Measurements from ENCODE around the gene MINAR2. TPM values are rescaled to one million over a fixed set of nuclear protein-coding genes. Genes with fewer than 3 reads are reported as not detected.
A peak's percentile ranks its signal among the peaks of the same experiment; 100 is the strongest.

MINAR2 gene
- total RNA-seq, 1 donor from 2014 or later, result not detected

GRCh38 chr5:129771058-129771838 is 23.4 kb downstream of the MINAR2 start:
- peak; percentile 33 for DNase-seq (ENCODE audit: extremely low read depth, low read depth, low spot score)

GRCh38 chr5:129773376-129773775 is 25.5 kb downstream of the MINAR2 start:
- no peak for DNase-seq (ENCODE audit: extremely low read depth, low read depth, low spot score)

- DNase-seq (ENCODE audit: extremely low read depth, low read depth, low spot score), result no peak
Observed at GRCh38 chr5:129781594-129781993, 33.7 kb downstream of the MINAR2 start.

GRCh38 chr5:129803403-129803802 is 55.5 kb downstream of the MINAR2 start:
- DNase-seq (ENCODE audit: extremely low read depth, low read depth, low spot score), result no peak

- DNase-seq (ENCODE audit: extremely low read depth, low read depth, low spot score), result no peak
Observed at GRCh38 chr5:129804705-129805104, 56.8 kb downstream of the MINAR2 start.

GRCh38 chr5:129807162-129807814 is 59.4 kb downstream of the MINAR2 start:
- DNase-seq (ENCODE audit: extremely low read depth, low read depth, low spot score), result no peak

Other genes with a start within 250 kb of the MINAR2 start
- gene CHSY3, start 156.4 kb downstream of the MINAR2 start, total RNA-seq, result 2.4 and 7.7 TPM in 2 replicates